Stomach (tissue), 9 donors: ENCODE data around the gene CLDN20. TPM values are rescaled to one million over a fixed set of nuclear protein-coding genes. Genes with fewer than 3 reads are reported as not detected.

Source experiments
- DNase-seq, 2 donors: peaks; one replicate each; pipeline versions ENCODE4 v3.0.0 to v3.0.0-alpha.2; 2013 to 2019
- H3K27ac ChIP-seq, 5 donors: fragments of 200-600 bp in 4 of 5; sonication (generic) in 4 of 5; one replicate each; pipeline ENCODE4 v1.5.1; 2013 to 2019; ENCODE audit warnings: mild to moderate bottlenecking in 1 of 5, moderate library complexity in 1 of 5
- H3K27me3 ChIP-seq, 3 donors: fragments of 200-600 bp; sonication (generic); one replicate each; pipeline ENCODE4 v1.5.1; 2017 to 2019; ENCODE audit warnings: mixed run types in 1 of 3
- H3K36me3 ChIP-seq, 4 donors: fragments of 200-600 bp; sonication (generic); 1 replicate in 3 of 4; 2 replicates in 1 of 4; pipeline ENCODE4 v1.5.1; 2016 to 2019
- H3K4me1 ChIP-seq, 4 donors: fragments of 200-600 bp; sonication (generic); one replicate each; pipeline ENCODE4 v1.5.1; 2016 to 2019
- H3K4me3 ChIP-seq, 4 donors: fragments of 200-600 bp; sonication (generic) in 3 of 4; one replicate each; pipeline ENCODE4 v1.5.1; 2016 to 2019; ENCODE audit warnings: mild to moderate bottlenecking in 1 of 4
- H3K9me3 ChIP-seq, 4 donors: fragments of 200-600 bp; sonication (generic); one replicate each; pipeline ENCODE4 v1.5.1; 2016 to 2019
- EP300 ChIP-seq: sonication (generic); formaldehyde crosslinking; IDR thresholded peaks from one replicate; pipeline ENCODE4 v1.6.1; 2017; ENCODE audit warnings: antibody characterized with exemption
- POLR2A ChIP-seq, 4 donors: fragments of 450-650 bp; IDR thresholded peaks; one replicate each; pipeline ENCODE4 v1.6.1; 2016; ENCODE audit warnings: antibody characterized with exemption in 4 of 4, control low read depth in 2 of 4, mild to moderate bottlenecking in 1 of 4, moderate library complexity in 1 of 4
- POLR2AphosphoS5 ChIP-seq, 3 donors: sonication (generic); formaldehyde crosslinking; IDR thresholded peaks; one replicate each; pipeline ENCODE4 v1.6.1; 2016; ENCODE audit warnings: antibody characterized with exemption in 3 of 3
- WGBS, 5 donors: extraction: QIAGEN DNeasy Blood & Tissue Kit in 3 of 5; methylation state at CpG; one replicate each; pipeline versions ENCODE4 v1.1.5 to v1.1.7; 2013 to 2018; 5-methylcytosine and 5-hydroxymethylcytosine counted together
- intact Hi-C: fragments of 100-400 bp; cut with DNase I; formaldehyde crosslinking; loops from one replicate; pipeline ENCODE4 v1.15.1; 2023; ENCODE audit warnings: low total_unique reads
- polyA plus RNA-seq, 3 donors: library from polyadenylated mRNA; stranded (reverse); fragments of 200-250 nt; gene quantifications; one replicate each; pipeline ENCODE4 v1.2.3, GENCODE V29; 2013
- total RNA-seq, 5 donors: library from RNA; depleted of rRNA; stranded (reverse); fragments of >200 nt; gene quantifications; one replicate each; pipeline versions ENCODE4 v1.1.0 to v1.2.3, GENCODE V29; 2014 to 2016
- TF ChIP-seq, protein P1 (sequence below), 7 experiments: fragments of 450-650 bp in 4 of 7; fragments of 200-600 bp in 3 of 7; sonication (generic) in 3 of 7; IDR thresholded peaks; one replicate each; pipeline ENCODE4 v1.5.1; 2016 to 2019; ENCODE audit warnings: antibody characterized with exemption in 7 of 7, control low read depth in 2 of 7, mild to moderate bottlenecking in 1 of 7
- donor health status: healthy with polysubstance abuse.
- donor health status: Bipolar disorder and iron deficiency.
- donor health status: healthy.

CLDN20 gene
- total and polyA plus RNA-seq, 8 donors = not detected

- no peaks in the 10 kb centered on the region for H3K27me3 ChIP-seq
- 95 to 100% (median 97%) methylated on average over 2 of the region's 2 CpGs for WGBS, 5 donors
- no peaks in the 10 kb centered on the region for H3K9me3 ChIP-seq
- H3K36me3 ChIP-seq = peaks cover 0 to 34% (median 21%) of the 10 kb centered on the region in 4 donors
- intact Hi-C loops = no loop called here
- no peak overlapping the region for H3K27ac ChIP-seq
- no peak for TF ChIP-seq POLR2AphosphoS5 (IDR thresholded peaks at IDR 0.05)
- TF ChIP-seq EP300 = no peak
- TF ChIP-seq, protein P1, sequence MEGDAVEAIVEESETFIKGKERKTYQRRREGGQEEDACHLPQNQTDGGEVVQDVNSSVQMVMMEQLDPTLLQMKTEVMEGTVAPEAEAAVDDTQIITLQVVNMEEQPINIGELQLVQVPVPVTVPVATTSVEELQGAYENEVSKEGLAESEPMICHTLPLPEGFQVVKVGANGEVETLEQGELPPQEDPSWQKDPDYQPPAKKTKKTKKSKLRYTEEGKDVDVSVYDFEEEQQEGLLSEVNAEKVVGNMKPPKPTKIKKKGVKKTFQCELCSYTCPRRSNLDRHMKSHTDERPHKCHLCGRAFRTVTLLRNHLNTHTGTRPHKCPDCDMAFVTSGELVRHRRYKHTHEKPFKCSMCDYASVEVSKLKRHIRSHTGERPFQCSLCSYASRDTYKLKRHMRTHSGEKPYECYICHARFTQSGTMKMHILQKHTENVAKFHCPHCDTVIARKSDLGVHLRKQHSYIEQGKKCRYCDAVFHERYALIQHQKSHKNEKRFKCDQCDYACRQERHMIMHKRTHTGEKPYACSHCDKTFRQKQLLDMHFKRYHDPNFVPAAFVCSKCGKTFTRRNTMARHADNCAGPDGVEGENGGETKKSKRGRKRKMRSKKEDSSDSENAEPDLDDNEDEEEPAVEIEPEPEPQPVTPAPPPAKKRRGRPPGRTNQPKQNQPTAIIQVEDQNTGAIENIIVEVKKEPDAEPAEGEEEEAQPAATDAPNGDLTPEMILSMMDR (IDR thresholded peaks at IDR 0.05) = no peak
- TF ChIP-seq POLR2A (IDR thresholded peaks at IDR 0.05) = no peak
- no peak for DNase-seq
- peaks cover 0 to 13% (median 0%) of the 10 kb centered on the region in 4 donors for H3K4me1 ChIP-seq
- no peak overlapping the region for H3K4me3 ChIP-seq
Measured at GRCh38 chr6:155246825-155247224, 17.0 kb upstream of the CLDN20 start.

- TF ChIP-seq POLR2A (IDR thresholded peaks at IDR 0.05) (no peak), POLR2AphosphoS5 (IDR thresholded peaks at IDR 0.05) (no peak), EP300 (no peak)
- TF ChIP-seq, protein P1 (IDR thresholded peaks at IDR 0.05) = no peak
- Histone ChIP-seq H3K36me3 (peaks cover 3 to 42% (median 29%) of the 10 kb centered on the region in 4 donors), H3K4me1 (peaks cover 0 to 13% (median 0%) of the 10 kb centered on the region in 4 donors), H3K27me3 (no peaks in the 10 kb centered on the region), H3K27ac (peak overlapping the region in 1 of 5 donors; percentile 44), H3K9me3 (no peaks in the 10 kb centered on the region), H3K4me3 (no peak overlapping the region)
- WGBS, 5 donors = 80 to 96% (median 88%) methylated on average over 5 of the region's 5 CpGs
- intact Hi-C loops = no loop called here
- DNase-seq = no peak
Measured at GRCh38 chr6:155247618-155248007, 16.2 kb upstream of the CLDN20 start.

GRCh38 chr6:155248008-155249001 lies 15.5 kb upstream of the CLDN20 start:
- Histone ChIP-seq H3K4me1 (peaks cover 0 to 17% (median 0%) of the 10 kb centered on the region in 4 donors), H3K4me3 (no peak overlapping the region), H3K9me3 (no peaks in the 10 kb centered on the region), H3K36me3 (peaks cover 3 to 49% (median 35%) of the 10 kb centered on the region in 4 donors), H3K27me3 (no peaks in the 10 kb centered on the region), H3K27ac (peak overlapping the region in 1 of 5 donors; percentile 44)
- intact Hi-C loops = no loop called here
- peak; percentile 42 to 81 for DNase-seq
- TF ChIP-seq, protein P1 (IDR thresholded peaks at IDR 0.05) = peak in 5 of 7 experiments; percentile 27 to 52 (median 47)
- TF ChIP-seq EP300 = no peak
- TF ChIP-seq POLR2A (IDR thresholded peaks at IDR 0.05) = no peak
- 74 to 82% (median 80%) methylated on average over 27 to 30 of the region's 30 CpGs for WGBS, 5 donors

- no peak for DNase-seq
- intact Hi-C loops = no loop called here
- H3K4me3 ChIP-seq = no peak overlapping the region
- H3K27me3 ChIP-seq = no peaks in the 10 kb centered on the region
- H3K9me3 ChIP-seq = no peaks in the 10 kb centered on the region
- no peak overlapping the region for H3K27ac ChIP-seq
- no peak for TF ChIP-seq POLR2AphosphoS5 (IDR thresholded peaks at IDR 0.05)
- no peak for TF ChIP-seq POLR2A (IDR thresholded peaks at IDR 0.05)
- TF ChIP-seq, protein P1 (IDR thresholded peaks at IDR 0.05) = no peak
- TF ChIP-seq EP300 = no peak
- WGBS, 5 donors = 88 to 92% (median 90%) methylated on average over 10 of the region's 10 CpGs
- H3K4me1 ChIP-seq = peaks cover 0 to 21% (median 0%) of the 10 kb centered on the region in 4 donors
- peaks cover 3 to 65% (median 56%) of the 10 kb centered on the region in 4 donors for H3K36me3 ChIP-seq
Measured at GRCh38 chr6:155250701-155251381, 13.0 kb upstream of the CLDN20 start.
